HG02610 (cell line): ENCODE results near the gene ST3GAL3.

ENCODE experiments used
- ATAC-seq: cut with Tn5 transposase; IDR thresholded peaks from one replicate; pipeline ENCODE4 v1.9.1; 2021; ENCODE audit warnings: mild to moderate bottlenecking, moderate library complexity; ENCODE audit not compliant: unreplicated experiment

The ST3GAL3 gene

DNA sequence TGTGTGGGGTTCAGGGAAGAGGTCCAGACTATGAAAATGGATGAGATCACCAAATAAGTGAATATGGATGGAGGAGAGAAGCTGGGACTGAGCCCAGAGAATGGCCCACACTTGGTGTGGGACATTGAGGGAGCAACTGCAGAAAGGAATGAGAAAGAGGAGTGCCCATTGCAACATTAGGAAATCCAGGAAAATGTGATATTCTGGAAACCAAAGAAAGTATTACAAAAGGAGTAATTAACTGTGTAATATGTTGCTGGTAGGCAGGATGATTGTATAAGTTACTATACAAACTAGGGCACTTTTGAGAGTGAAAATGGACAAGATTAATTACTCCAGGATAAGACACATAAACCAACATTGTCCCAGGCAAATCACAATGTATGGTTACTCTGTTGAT is 166.5 kb downstream of the ST3GAL3 start:
- no peak for ATAC-seq

DNA sequence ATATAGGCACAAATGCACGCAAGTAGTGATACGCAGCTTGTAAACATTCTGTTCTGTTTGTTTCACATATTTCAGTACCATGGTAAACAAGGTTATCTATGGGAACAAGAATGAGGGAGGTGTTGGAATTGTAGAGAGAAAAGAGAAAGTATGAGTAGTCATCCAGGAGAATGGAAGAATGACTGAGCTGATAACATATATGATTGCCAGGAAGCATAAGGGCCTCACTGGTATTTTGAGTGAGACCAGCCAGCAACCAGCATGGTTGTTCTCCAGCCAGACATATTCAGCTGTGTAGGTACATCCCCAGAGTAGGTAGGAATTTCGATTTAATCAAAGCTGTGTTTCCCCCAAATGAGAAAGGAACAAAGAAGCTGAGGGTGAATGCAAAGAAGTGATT is 167.4 kb downstream of the ST3GAL3 start:
- ATAC-seq: no peak

DNA sequence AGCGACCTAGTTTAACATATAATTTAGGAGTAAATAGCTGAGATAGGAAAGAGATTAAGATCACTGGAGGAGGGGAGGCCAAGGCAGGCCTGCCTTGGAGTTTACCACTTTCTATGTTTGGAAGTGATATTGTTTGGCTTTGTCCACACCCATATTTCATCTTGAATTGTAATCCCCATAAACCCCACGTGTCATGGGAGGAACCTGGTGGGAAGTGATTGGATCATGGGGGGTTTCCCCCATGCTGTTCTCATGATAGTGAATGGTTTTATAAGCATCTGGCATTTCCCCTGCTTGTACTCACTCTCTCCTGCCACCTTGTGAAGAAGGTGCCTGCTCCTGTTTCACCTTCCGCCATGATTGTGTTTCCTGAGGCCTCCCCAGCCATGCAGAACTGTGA is 168.0 kb downstream of the ST3GAL3 start:
- no peak for ATAC-seq

DNA sequence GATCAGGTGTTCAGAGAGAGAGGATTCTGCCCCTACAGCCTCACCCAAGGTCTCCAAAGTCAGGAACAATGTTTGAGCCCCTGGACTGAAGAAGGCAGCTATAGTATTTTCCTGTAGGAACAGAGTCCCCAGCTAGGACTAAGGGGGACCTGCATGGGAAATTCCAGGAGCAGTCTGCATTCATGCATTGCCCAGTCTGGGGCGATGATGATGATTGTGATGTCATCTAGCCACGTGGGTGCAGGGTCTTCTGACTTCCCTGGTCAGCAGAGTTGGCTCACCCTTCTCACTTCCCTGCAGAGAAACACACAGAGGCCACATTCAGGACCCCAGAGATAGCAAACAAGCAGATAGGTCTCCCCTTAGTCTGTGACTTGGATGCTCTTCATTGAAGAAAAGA is 169.8 kb downstream of the ST3GAL3 start:
- ATAC-seq: no peak

DNA sequence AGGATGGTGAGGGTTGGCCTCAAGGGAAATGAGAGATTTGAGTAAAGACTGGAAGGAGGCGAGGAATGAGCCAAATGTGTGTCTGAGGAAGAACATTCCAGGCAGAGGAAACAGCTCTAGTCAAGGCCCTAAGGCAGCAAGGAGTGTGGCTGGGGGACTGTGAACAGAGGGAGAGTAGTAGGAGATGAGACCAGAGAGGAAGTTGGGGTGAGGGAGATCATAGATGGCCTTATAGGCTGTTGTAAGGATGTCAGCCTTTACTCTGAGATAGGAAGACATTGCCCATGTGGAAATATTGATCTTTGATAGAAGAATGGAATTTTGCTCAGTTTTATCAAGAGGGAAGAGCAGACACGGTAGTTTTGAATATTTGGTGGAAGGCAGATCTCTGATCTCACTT is 171.1 kb downstream of the ST3GAL3 start:
- no peak for ATAC-seq

DNA sequence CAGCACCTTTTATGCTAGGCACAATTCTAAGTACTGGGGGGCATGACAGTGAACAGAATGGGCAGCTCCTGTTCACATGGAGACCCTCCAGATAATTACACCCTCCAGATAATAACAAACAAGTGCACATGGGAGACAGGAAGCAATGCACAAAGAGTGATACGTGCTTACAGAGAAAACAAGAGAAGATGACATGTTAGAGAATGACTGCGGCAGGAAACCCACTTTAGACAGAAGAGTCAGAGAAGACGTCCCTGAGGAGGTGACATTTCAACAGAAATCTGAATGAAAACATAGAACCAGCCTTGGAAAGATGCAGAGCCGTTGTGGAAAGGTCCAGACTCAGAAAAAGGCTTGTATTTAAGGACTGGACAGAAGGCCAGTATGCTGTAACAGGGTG is 171.5 kb downstream of the ST3GAL3 start:
- no peak for ATAC-seq

DNA sequence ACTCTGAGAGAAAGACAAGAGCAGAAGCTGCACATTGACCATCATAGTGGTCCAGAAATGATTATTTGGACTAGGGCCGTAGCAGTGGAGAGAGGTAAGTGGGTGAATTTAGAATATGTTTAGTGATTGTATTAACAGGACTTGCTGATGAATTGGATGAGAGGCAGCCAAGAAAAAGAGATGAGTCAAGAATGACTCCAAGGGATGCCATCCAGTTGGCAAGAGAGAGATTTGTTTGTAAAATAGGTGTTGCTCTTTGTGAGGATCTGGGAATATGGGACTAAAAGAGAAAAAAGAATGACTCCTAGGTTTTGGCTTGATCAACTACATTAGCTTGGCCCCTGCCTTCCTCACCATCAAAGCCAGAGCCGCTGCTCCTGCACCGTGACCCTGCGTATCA is 172.1 kb downstream of the ST3GAL3 start:
- no peak for ATAC-seq

DNA sequence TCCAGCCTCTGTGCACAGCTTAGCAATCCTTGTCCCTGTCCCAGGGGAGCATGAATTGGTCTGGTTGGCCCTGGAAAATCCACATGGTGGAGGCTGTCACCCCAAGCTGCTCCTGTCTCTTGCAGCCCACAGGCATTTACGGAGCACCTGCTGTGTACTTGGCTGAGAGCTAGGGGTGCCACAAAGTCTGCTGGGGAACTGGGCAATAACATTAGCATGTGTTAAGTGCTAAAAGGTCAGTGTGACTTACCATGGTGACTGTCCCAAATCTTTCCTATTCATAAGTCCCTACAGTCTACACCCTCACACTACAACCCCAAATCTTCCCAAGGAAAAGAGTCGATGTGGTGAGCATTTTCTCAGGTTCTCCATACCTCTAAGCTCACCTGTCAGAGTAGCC is 172.7 kb downstream of the ST3GAL3 start:
- no peak for ATAC-seq

DNA sequence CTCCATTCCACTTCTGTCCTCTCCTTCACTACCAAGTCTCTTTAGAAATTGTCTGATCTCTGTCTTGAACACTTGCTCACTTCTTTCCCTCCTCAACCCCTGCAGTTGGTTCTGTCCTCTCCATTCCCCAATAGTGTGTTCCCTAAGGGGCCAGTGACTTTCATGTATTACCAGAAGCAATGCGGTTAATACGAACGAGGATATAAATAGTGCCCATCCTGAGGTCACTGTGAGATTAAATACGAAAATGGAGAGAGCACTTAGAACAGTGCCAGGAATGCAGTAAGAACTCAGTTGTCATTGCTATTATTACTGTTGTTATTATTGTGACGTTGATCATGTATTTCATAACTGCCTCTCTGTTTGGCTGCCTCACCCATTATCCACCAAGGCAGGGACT is 173.3 kb downstream of the ST3GAL3 start:
- ATAC-seq: no peak

DNA sequence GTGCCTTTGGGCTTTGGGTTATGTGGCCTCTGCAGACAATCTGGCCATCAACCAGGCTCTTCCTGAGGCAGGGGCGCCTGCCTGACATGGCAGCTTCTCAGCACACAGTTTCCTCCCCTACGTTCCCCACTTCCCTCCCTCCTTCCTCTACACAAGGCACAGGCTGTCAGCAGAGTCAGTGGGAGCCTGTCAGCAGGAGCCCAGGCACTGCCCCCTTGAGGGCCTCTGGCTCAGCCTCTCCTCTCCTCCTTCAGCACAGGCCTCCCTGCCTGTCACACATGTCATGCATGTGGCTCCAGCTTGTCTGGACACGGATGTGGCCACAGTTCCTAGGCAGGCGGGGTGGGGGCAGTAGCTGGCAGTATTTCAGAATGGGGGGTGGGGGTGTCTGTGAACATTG is 174.1 kb downstream of the ST3GAL3 start:
- ATAC-seq: no peak

DNA sequence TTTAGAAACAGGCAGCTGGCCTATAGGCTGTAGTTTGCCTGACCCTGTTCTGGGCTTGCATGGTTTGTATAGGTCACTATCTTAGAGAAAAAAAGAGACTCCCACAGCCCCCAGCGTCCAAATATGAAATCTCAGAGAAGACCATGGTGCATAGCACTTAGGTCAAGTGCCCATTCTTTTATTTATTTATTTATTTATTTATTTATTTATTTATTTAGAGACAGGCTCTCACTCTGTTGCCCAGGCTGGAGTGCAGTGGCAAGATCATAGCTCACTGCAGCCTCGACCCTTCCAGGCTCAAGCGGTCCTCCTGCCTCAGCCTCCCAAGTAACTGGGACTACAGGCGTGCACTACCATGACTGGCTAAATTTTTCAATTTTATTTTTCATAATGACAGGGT is 175.4 kb downstream of the ST3GAL3 start:
- no peak for ATAC-seq

DNA sequence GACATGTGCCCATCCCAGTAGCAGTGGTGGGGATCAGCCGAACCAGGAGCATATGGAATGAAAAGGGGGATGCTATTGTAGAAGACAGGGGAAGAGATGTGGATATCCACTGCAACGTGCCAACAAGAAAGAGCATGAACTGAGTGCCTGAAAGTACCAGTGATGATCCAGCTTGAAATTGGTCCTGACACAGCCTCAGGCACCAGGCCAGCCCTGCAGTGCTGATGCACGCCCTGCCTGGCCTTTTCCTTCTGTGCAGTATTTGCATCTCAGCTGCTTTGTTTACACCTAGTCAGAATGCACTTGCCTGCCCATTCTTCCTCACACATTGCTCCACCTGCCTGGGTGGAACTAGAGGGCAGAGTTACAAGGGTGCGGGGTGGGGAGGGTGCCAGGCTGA is 176.0 kb downstream of the ST3GAL3 start:
- no peak for ATAC-seq

DNA sequence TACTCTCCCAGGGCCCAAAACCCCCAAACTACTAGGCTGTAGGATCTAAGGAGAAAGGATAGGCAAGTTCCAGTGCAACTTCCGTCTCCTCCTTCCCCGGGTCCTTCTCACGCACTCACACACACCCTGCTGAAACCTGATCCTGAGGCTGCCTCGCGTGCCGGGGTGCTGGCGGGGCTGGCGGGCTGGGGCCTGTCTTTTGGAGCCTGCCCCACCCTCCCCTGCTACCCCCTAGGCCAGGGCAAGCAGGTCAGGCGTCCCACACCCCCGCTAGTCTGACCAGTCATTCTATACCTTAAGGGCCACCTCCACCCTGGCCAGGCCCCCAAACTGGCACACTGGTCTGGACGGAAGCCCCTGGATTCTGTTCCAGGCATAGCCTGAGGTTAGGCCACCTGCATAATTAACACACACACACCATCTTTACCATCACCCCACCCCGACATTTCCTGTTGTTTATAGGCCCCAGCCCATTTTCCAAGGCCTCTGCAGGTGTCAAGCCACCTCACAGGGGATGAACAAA is 178.0 kb downstream of the ST3GAL3 start:
- ATAC-seq: no peak

DNA sequence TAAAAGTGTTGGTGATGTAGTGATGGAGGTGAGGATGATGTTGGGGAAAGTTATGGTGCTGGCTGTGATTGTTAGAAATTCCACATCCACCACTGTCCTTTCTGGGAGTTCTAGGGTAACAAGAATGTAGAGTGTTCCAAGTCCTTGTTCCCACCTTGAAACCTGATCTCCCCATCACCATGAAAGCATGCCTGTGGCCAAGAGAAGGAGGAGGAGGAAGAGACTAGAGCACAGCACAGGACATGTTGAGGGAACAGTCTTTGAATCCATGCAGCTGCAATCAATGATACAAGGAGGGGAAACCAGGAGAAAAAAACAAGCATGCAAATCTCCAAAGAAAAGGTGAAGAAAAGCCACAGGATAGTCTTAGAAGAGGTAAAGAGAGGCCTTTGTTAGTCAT is 180.4 kb downstream of the ST3GAL3 start:
- ATAC-seq: no peak

DNA sequence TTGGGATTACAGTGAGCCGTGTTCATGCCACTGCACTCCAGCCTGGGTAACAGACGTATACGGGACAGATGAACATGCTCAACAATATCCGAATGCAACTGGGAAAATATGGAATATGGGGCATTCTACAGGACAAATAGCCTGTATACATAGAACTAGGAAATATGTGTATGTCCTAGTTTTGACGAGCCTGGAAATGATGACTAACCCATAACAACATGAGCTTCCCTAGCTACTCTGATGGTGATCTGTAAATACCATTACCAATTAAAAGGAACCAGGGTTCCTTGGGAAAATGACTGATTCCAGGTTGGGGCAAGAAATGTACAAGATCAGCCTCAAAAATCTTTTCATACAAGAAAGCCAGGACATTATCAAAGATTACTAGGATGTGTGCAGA is 183.5 kb downstream of the ST3GAL3 start:
- ATAC-seq: no peak

DNA sequence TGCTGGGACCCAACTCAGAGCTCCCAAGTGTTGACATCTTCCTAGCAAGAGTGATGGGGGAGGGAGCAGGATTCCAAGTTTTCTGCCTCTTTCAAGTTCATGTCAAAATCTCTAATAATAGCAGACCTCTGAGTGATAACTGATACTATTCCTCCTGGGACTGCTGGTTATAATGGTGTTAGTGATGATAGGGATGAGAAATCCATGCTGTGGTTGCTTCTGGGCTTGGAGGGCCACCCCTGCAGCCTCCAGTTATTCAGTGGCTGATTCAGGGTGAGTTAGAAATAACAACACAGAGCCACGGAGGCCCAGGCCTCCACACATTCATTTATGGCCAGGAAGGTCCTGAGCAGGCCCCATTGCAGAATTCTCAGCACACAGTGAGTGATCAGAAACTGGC is 185.7 kb downstream of the ST3GAL3 start:
- ATAC-seq: no peak

DNA sequence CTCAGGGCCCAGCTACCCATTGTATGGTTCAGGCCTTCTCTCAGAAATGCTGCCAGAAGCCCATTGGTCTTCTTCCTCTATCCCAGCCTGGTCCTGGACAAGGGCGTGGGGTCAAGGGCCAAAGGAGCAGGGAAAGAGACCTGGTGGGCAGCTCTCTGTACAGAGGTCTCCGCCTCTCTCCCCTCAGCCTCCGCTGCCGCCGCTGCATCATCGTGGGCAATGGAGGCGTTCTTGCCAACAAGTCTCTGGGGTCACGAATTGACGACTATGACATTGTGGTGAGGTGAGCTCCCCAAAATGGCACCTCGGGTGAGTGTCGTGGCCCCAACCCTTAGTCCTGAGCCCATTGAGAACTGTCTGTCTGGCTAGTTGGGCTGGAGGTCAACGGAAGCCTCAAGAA is 191.6 kb downstream of the ST3GAL3 start:
- ATAC-seq: no peak

DNA sequence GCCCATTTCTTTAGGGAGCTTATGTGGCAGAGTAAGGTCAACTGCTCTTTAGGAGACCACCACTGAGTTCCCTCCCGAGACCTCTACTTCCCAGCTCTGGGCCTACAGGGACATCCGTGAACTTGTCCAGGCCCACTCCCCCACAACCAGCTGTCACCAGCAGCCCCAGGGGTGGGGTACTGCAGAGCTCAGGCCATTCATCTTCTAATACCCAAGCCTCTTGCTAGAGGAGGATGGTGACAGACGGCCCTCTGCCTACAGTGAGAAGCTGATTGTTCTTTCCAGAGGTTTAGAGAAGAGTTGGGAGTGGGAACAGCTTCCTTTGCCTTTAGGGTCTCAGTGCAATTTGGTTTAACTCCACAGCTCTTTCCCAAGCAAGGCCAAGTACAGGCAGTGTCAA is 193.1 kb downstream of the ST3GAL3 start:
- no peak for ATAC-seq

DNA sequence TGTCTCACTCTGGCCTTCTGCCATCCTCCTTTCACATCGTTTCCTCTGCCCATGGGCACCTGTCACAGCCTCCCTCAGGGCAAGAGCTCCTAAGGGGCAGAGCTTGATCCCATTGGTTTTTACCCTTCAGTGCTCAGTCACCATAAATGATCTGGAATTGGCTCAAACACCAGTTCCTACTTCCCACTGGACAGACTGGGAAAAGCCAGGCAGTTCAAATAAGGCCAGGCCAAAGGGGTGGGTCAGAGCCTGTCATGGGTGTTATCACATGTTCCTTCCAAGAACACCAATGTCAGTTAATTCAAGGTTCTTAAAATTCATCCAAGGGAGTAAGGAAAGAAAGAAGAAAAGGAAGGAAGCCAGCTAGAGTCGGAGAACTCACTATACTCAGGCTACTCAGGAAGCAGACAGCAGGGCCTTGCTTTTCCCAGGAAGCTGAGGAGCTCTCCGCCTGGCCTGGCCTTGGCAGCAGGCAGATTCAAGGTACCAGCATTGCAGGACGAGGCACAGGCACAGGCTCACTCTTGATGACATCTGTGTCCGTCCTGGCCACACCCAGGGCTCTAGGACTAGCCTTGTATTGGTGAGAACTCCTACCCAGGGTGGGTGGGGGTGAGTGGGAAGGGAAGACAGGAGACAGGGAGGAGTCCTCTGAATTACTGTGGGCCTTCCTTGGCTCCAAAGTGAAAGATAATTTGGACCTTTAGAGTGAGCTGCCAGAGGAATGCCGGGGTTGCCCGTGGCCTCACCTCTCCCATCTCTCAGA is 194.0 kb downstream of the ST3GAL3 start:
- no peak for ATAC-seq

DNA sequence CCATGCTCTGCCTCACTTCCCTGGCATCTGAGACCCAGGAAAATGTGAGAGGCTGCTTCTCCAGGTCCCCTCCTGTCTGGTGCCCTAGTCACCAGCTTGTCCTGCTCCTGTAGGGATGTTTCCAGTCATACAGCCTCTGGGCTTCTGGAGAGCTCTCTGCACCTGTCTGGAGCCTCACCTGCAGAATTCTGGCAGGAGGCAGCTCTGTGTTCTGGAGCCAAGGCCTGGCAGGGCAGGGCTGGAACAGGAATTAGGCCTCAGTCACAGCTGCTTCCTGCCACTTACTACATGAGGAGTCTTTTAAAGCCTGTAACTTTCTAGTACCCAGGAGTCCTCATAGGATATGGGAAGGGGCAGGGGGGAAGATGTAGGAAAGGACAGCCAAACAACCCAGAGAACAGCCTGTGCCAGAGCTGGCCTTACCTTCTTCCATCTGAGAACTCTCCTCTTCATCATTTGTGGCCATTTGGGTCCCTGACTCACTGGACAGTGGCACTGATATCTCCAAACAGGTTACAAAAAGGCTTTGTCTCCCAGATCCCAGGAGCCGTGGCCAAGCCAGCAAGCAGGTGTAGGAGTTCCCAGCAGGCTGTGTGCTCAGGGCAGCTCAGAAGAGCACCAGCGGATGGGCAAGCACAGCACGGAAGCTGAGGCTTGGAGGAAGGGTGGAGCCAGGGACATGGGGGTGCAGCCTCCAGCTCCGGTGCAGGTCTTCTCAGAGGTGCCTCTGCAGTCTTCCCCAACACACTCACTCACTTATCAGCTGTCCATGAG is 194.9 kb downstream of the ST3GAL3 start:
- ATAC-seq: no peak

DNA sequence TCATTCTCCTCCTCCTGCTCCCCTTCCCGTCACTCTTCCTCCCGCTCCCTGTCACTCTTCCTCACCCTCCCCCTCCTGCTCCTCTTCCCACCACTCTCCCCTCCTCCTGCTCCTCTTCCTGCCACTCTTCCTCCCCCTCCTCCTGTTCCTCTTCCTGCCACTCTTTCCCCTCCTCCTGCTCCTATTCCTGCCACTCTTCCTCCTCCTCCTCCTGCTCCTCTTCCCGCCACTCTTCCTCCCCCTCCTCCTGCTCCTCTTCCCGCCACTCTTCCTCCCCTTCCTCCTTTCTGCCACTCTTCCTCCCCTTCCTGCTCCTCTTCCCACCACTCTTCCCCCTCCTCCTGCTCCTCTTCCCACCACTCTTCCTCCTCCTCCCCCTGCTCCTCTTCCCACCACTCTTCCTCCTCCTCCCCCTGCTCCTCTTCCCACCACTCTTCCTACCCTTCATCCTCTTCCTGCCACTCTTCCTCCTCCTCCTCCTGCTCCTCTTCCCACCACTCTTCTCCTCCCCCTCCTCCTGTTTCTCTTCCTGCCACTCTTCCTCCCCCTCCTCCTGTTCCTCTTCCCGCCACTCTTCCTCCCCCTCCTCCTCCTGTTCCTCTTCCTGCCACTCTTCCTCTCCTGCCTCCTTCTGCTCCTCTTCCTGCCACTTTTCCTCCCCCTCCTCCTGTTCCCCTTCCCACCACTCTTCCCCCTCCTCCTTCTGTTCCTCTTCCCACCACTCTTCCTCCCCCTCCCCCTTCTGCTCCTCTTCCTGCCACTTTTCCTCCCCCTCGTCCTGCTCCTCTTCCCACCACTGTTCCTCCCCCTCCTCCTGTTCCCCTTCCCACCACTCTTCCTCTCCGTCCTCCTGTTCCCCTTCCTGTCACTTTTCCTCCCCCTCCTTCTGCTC is 197.6 kb downstream of the ST3GAL3 start:
- no peak for ATAC-seq
